Activated CD8-positive, alpha-beta T cell treated with anti-CD3 and anti-CD28 coated beads for 36 hours (primary cell): Measurements from ENCODE around the gene CLTB. TPM values are rescaled to one million over a fixed set of nuclear protein-coding genes. Genes with fewer than 3 reads are reported as not detected.
A peak's percentile ranks its signal among the peaks of the same experiment; 100 is the strongest.
"Not testable (repeated sequence)": the region's sequence is repeated elsewhere in the genome, so short reads cannot be mapped to it uniquely, and the experiment has no call there.

ENCODE experiments used
- ATAC-seq: fragments of 200-7000 bp; cut with Tn5 transposase; one replicate; pipeline ENCODE4 v1.10.0; 2021; ENCODE audit warnings: mild to moderate bottlenecking, moderate library complexity
- CTCF ChIA-PET: fragments of 350-600 bp; sonication (Branson Sonifier 250); formaldehyde crosslinking; loops from one replicate; lab custom pipeline; 2021; ENCODE audit warnings: antibody characterized with exemption; lab: Charles Lee
- POLR2A ChIA-PET: fragments of 350-600 bp; sonication (Branson Sonifier 250); formaldehyde crosslinking; loops from one replicate; lab custom pipeline; 2021; ENCODE audit warnings: antibody characterized with exemption; lab: Charles Lee
- DNase-seq: peaks from one replicate; pipeline ENCODE4 v3.0.0-alpha.2; 2020
- H3K27ac Mint-ChIP-seq: one replicate; pipeline ENCODE4 v1.8.0; 2021; ENCODE audit warnings: mild to moderate bottlenecking, mixed read lengths
- H3K27me3 Mint-ChIP-seq: one replicate; pipeline ENCODE4 v1.8.0; 2021; ENCODE audit warnings: mixed read lengths
- H3K36me3 Mint-ChIP-seq: one replicate; pipeline ENCODE4 v1.8.0; 2021; ENCODE audit warnings: low read depth, mixed read lengths
- H3K4me1 Mint-ChIP-seq: one replicate; pipeline ENCODE4 v1.8.0; 2021; ENCODE audit warnings: low read depth, mixed read lengths
- H3K4me3 Mint-ChIP-seq: one replicate; pipeline ENCODE4 v1.8.0; 2021; ENCODE audit warnings: mild to moderate bottlenecking, moderate library complexity, mixed read lengths
- H3K9me3 Mint-ChIP-seq: one replicate; pipeline ENCODE4 v1.8.0; 2021; ENCODE audit warnings: mixed read lengths
- CTCF ChIP-seq: fragments of 200-600 bp; IDR thresholded peaks from one replicate; pipeline ENCODE4 v1.8.0; 2022; ENCODE audit warnings: antibody characterized with exemption, mild to moderate bottlenecking
- intact Hi-C: fragments of 100-400 bp; cut with micrococcal nuclease; formaldehyde crosslinking; loops from one replicate; pipeline ENCODE4 v1.10.0; 2022
- total RNA-seq, 2 experiments: library from RNA; stranded (reverse); gene quantifications; one replicate each; pipeline ENCODE4 v1.2.3, GENCODE V29; 2021

Gene CLTB
- total RNA-seq, 2 experiments from 2014 or later = 48.2 to 48.6 TPM

- ATAC-seq (no peak), DNase-seq (peak; percentile 32)
- Mint-ChIP-seq H3K27ac (peak overlapping the region; percentile 99), H3K36me3 (peaks cover 6% of the 10 kb centered on the region), H3K27me3 (no peaks in the 10 kb centered on the region), H3K4me3 (peak overlapping the region; percentile 94), H3K9me3 (no peaks in the 10 kb centered on the region), H3K4me1 (peaks cover 24% of the 10 kb centered on the region)
- ChIA-PET CTCF (interaction anchor here (0.6 to 4.0 kb wide), 25 partner anchors 8 to 562 kb away, joined by 3 to 21 read pairs (median 5); partner anchors contain the start of genes CDHR2, CLTB and RNF44), POLR2A (interaction anchor here (0.7 to 2.0 kb wide), 10 partner anchors 10 to 200 kb away, joined by 3 to 13 read pairs (median 4); no protein-coding TSS in a partner anchor)
- TF ChIP-seq CTCF = no peak
- intact Hi-C loops = loop anchor here (1.0 kb wide), 1 partner anchor 90 kb away; the partner anchor contains the start of gene RNF44
Measured at GRCh38 chr5:176446884-176447590, 30.7 kb upstream of the CLTB start.

GRCh38 chr5:176446028-176446665, 29.8 kb upstream of the CLTB start:
- no peaks in the 10 kb centered on the region for H3K27me3 Mint-ChIP-seq
- DNase-seq (no peak), ATAC-seq (no peak)
- H3K36me3 Mint-ChIP-seq = peaks cover 6% of the 10 kb centered on the region
- peaks cover 24% of the 10 kb centered on the region for H3K4me1 Mint-ChIP-seq
- intact Hi-C loops = no loop called here
- ChIA-PET POLR2A (interaction anchor here (0.8 to 1.0 kb wide), 2 partner anchors 9 to 117 kb away, joined by 3 read pairs; no protein-coding TSS in a partner anchor), CTCF (interaction anchor here (1.6 to 4.0 kb wide), 2 partner anchors 7 to 30 kb away, joined by 8 to 21 read pairs; partner anchors contain the start of gene CLTB)
- H3K27ac Mint-ChIP-seq = no peak overlapping the region
- H3K4me3 Mint-ChIP-seq = peak overlapping the region; percentile 31
- no peak for TF ChIP-seq CTCF
- H3K9me3 Mint-ChIP-seq = no peaks in the 10 kb centered on the region

- Mint-ChIP-seq H3K36me3 (peaks cover 6% of the 10 kb centered on the region), H3K4me1 (peaks cover 14% of the 10 kb centered on the region), H3K27me3 (no peaks in the 10 kb centered on the region), H3K27ac (no peak overlapping the region), H3K4me3 (no peak overlapping the region), H3K9me3 (no peaks in the 10 kb centered on the region)
- ChIA-PET POLR2A (interaction anchor here (0.7 kb wide), 1 partner anchor 292 kb away, joined by 3 read pairs; no protein-coding TSS in a partner anchor), CTCF (no interaction called here)
- no peak for ATAC-seq
- DNase-seq = no peak
- intact Hi-C loops = no loop called here
- TF ChIP-seq CTCF = no peak
Measured at GRCh38 chr5:176444742-176445141, 28.4 kb upstream of the CLTB start.

GRCh38 chr5:176442911-176443310, 26.6 kb upstream of the CLTB start:
- H3K4me1 Mint-ChIP-seq, POLR2A ChIA-PET, ATAC-seq, H3K27me3 Mint-ChIP-seq, H3K9me3 Mint-ChIP-seq, H3K36me3 Mint-ChIP-seq, DNase-seq, CTCF ChIA-PET, H3K27ac Mint-ChIP-seq, H3K4me3 Mint-ChIP-seq, intact Hi-C loops: not testable (repeated sequence)

GRCh38 chr5:176441921-176442323, 25.6 kb upstream of the CLTB start:
- intact Hi-C loops = no loop called here
- Mint-ChIP-seq H3K9me3 (no peaks in the 10 kb centered on the region), H3K4me1 (peaks cover 7% of the 10 kb centered on the region), H3K36me3 (no peaks in the 10 kb centered on the region), H3K27ac (no peak overlapping the region), H3K27me3 (no peaks in the 10 kb centered on the region), H3K4me3 (no peak overlapping the region)
- CTCF ChIA-PET = no interaction called here
- no peak for DNase-seq
- POLR2A ChIA-PET = no interaction called here
- TF ChIP-seq CTCF = no peak
- no peak for ATAC-seq
